ENCODE measurements around the gene CCS.

CCS gene

GRCh38 chr11:66567787-66568123 lies 25.2 kb upstream of the CCS start:
- H3K4me3 ChIP-seq (ENCODE audit: low read depth, low read length), result peak overlapping the region; percentile 32
- no peak for DNase-seq (ENCODE audit: low read depth, low spot score)
- no peak for TF ChIP-seq CTCF (IDR thresholded peaks at IDR 0.05; ENCODE audit: low read depth, low read length)
- in situ Hi-C loops (cut with HindIII; ENCODE audit: low sequenced_read_pairs), result no loop called here

- no peak for TF ChIP-seq CTCF (IDR thresholded peaks at IDR 0.05; ENCODE audit: low read depth, low read length)
- in situ Hi-C loops (cut with HindIII; ENCODE audit: low sequenced_read_pairs), result no loop called here
- DNase-seq (ENCODE audit: low read depth, low spot score), result peak; percentile 72
- peak within 1 kb of the TSS; percentile 32 for H3K4me3 ChIP-seq (ENCODE audit: low read depth, low read length)
Observed at GRCh38 chr11:66568124-66568916, 24.7 kb upstream of the CCS start, which contains the start of gene CTSF. TSS of gene CTSF (minus strand) at chr11:66568606. CDS start at chr11:66568486, 120 bp downstream.

GRCh38 chr11:66569076-66569475 lies 23.9 kb upstream of the CCS start:
- TF ChIP-seq CTCF (IDR thresholded peaks at IDR 0.05; ENCODE audit: low read depth, low read length), result no peak
- no peak for DNase-seq (ENCODE audit: low read depth, low spot score)
- in situ Hi-C loops (cut with HindIII; ENCODE audit: low sequenced_read_pairs), result no loop called here
- no peak overlapping the region for H3K4me3 ChIP-seq (ENCODE audit: low read depth, low read length)

GRCh38 chr11:66570079-66570849 lies 22.7 kb upstream of the CCS start:
- no peak for TF ChIP-seq CTCF (IDR thresholded peaks at IDR 0.05; ENCODE audit: low read depth, low read length)
- in situ Hi-C loops (cut with HindIII; ENCODE audit: low sequenced_read_pairs), result no loop called here
- H3K4me3 ChIP-seq (ENCODE audit: low read depth, low read length), result no peak overlapping the region
- DNase-seq (ENCODE audit: low read depth, low spot score), result no peak

- DNase-seq (ENCODE audit: low read depth, low spot score), result no peak
- no peak overlapping the region for H3K4me3 ChIP-seq (ENCODE audit: low read depth, low read length)
- TF ChIP-seq CTCF (IDR thresholded peaks at IDR 0.05; ENCODE audit: low read depth, low read length), result no peak
- in situ Hi-C loops (cut with HindIII; ENCODE audit: low sequenced_read_pairs), result no loop called here
Observed at GRCh38 chr11:66570850-66571180, 22.2 kb upstream of the CCS start.

- TF ChIP-seq CTCF (IDR thresholded peaks at IDR 0.05; ENCODE audit: low read depth, low read length), result peak; percentile 85
Observed at GRCh38 chr11:66579017-66579606, 13.9 kb upstream of the CCS start.

More at GRCh38 chr11:66579017-66579606, 13.9 kb upstream of the CCS start:
- in situ Hi-C loops (cut with HindIII; ENCODE audit: low sequenced_read_pairs), result no loop called here
- DNase-seq (ENCODE audit: low read depth, low spot score), result peak; percentile 57
- no peak overlapping the region for H3K4me3 ChIP-seq (ENCODE audit: low read depth, low read length)

Measured in astrocyte of the spinal cord (primary cell).